CD1c-positive myeloid dendritic cell (primary cell): ENCODE measurements around the gene GTF3C2.

Experiments
- DNase-seq: peaks from one replicate; pipeline ENCODE4 v3.0.0-alpha.2; 2016; ENCODE audit errors: extremely low spot score

Gene GTF3C2

DNA sequence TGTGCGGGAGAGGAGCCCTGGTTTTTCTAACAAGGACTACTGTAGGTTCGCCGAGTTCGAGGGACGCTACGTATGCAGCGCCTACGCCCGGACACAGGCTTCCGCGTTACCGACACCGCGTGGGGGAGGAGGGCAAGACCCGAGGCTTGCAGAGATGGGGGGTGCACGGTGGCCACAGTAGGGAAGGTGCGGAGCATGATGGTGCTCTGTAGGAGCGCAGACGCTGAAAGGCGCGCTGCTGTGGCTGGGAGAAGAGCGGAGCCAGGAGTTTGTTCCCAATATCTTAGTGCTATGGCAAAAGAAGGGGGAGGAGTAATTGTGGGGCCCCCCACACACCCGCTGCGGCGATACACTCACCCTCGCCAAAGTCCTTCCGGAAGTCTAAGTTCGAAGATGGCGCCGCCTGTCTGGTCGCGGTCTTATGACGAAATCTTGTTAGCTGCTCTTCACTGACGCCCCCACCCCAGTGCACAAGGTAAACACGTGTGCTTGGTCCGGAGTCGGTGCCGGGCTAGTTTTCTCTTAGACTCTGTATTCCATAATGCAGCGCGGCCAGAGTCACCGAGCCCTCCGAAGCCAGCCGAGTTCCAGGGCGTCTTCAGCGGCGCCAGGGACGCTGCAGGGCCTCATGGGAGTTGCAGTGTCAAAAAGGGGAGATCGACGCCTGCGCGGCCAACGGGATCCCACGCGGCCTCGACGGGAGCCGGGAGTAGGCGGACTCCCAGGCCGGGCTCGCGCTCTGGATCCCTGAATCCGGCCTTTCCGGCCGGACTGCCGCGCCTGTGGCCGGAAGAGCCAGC is at the start of gene GTF3C2:
Gene GTF3C2, minus strand, starts transcription at position 383 of the 800 bp plus-strand sequence. CDS start 13,210 bp downstream, outside the sequence.
- DNase-seq: peak; percentile 98

GRCh38 chr2:27400348-27401135 is 44.0 kb upstream of the GTF3C2 start:
- no peak for DNase-seq

GRCh38 chr2:27398962-27399361 is 42.4 kb upstream of the GTF3C2 start:
- DNase-seq: no peak

DNA sequence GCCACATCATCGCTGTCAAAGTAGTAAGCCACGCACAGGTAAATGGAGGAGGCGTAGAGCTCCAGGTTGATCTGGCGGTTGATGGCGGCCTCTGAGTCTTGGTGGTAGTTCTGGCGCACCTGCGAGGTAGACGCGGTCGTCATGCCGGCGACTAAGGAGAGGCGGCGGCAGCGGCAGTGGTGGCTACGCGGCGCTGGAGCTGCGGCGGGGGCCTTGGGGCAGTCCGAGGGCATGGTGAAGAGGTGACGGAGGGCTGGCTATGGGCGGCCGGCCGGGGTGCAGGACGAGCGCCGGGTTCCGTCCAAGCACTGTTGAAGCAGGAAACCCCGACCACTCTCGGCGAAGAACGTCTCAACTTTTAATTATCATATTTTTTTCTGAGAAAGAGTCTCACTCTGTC is 36.7 kb upstream of the GTF3C2 start:
- DNase-seq: no peak

DNA sequence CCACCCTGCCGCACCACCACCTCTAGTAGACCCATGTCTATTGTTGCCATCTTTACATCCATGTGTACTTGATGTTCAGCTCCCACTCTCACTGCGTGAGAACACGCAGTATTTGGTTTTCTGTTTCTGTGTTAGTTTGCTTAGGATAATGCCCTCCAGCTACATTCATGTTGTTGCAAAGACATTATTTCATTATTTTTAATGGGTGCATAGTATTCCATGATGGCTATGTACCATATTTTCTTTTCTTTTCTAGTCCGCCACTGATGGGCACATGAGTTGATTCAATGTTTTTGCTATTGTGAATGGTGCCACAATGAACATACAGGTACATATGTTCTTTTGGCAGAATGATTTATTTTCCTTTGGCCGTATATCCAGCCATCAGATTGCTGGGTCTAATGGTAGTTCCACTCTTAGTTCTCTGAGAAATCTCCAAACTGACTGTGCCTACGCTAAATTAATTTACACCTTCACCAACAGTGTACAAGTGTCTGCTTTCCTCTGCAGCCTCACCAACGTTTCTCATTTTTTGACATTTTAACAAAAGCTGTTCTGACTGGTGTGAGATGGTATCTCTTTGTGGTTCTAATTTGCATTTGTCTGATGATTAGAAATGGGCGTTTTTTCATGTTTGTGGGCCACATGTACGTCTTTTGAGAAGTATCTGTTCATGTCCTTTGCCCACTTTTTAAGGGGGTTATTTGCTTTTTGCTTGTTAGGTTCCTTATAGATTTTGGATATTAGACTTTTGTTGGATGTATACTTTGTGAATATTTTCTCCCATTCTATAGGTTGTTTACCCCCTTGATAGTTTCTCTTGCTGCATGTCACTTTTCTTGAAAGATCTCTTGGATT is 34.5 kb upstream of the GTF3C2 start:
- no peak for DNase-seq

- DNase-seq: no peak
Observed at GRCh38 chr2:27381577-27382181, 25.1 kb upstream of the GTF3C2 start.

DNA sequence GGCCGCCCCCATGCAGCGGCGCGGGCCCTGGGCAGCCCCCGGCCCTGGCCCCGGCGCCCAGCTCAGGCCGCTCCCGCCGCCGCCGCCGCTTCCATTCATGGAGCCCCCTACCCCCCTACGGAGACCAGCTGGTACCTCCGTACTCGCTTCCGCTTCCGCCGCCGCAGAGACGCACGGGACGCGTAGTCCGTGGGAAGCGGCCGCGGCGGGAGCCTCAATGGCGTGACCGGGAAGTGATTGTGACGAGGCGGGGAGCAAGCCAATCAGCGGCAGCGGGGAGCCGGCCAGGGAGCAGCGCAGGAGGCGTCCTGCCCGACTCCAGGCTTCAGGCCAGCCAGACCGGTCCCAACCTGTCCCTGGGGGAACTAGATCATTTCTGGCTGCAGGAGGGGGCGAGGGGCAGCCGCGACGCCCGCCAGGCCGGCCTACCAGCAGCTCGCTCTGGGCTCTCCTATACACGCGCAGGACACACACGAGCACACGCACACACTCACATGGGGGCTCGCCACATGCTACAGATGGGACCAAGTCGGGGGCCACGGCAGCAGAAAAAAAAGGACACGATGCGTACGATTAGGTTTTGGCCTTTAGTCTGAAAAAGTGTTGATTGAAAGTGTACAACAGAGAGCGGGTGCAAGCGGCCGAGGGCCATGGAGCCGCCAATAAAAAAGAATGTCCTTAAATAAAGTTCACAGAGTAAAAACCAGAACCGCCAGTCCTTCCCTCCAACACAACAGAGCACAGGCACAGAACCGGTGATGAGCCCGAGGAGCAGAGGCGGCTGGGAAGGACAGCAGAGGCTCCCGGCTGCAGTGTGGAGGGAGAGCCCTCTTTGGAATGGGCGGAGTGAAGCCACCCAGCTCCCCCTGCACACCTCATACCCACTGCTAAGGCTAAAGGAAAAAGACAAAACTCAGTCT is 24.3 kb upstream of the GTF3C2 start, which contains the start of gene ZNF513:
Gene ZNF513, minus strand, starts transcription at position 109 of the 920 bp plus-strand sequence. CDS start 208 bp downstream, outside the sequence.
- peak; percentile 98 for DNase-seq

DNA sequence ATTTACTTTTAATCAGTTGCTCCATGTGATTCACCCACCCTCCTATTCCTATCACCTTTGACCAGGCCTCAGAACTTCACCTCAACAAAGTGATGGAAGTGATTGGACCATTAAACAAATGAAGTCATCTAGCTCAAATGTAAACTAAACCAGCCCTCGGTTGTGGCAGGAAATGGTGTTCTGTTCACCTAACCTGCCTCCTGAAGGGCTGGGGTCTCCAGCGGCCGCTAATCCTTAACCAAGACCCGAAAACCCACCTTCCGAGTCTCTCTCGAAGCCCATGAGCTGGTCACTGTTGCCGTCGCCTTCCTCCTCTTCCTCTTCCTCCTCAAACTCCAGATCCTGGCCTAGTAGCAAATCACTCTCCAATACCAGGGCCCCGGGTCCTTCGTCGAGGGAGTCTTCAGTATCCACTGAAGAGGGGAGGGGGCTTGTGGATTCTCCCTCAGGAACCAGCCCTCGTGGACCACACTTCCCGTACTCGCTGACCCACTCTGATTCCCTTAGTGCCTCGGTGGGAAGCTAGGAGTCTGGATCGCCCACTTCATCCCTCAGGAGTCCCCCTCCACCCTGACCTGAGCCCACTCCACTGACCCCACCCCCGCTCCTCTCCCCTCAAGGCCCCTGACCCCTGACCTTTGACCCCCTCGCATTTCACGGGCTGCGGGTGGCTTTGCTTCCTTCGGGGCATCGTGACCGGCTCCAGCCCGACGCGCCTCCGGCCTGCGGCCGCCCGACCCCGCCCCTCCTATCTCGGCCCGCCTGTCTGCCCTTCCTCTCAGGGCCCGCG is 23.5 kb upstream of the GTF3C2 start:
- no peak for DNase-seq

GRCh38 chr2:27379383-27379835 is 22.8 kb upstream of the GTF3C2 start:
- DNase-seq: no peak

GRCh38 chr2:27378809-27379290 is 22.3 kb upstream of the GTF3C2 start:
- no peak for DNase-seq

DNA sequence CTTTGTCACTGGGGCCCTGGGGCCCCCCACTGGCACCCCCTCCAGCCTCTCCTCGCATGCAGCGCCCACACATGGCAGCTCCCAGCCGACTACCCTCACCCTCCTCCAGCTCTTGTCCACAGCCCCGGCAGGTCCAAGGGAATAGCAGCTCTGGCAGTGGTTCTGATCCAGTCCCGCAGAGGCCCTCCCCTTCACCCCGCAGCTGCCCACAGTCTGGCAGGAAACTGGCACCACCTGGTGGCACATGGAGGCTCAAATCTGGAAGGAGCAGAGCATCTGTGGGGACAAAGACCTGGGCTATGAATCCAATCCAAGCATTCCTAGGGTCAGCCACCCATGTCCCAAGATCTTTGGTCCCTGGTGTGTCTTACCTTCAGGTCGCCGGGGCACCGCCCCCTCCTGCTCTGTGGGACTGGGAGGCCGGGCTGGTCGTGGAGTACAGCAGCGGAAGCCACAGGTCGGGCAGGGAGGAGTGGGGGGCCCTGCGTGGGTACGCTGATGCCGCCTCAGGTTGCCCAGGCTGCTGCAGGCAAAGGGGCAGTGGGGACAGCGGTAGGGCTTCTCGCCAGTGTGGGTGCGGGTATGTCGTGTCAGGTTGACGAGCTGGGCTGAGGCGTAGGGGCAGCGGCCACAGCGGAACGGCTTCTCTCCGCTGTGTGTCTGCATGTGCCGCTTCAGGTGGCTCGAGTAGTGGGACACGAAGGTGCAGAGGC is 21.7 kb upstream of the GTF3C2 start:
- DNase-seq: no peak

- DNase-seq: no peak
Observed at GRCh38 chr2:27377618-27378095, 21.1 kb upstream of the GTF3C2 start.

DNA sequence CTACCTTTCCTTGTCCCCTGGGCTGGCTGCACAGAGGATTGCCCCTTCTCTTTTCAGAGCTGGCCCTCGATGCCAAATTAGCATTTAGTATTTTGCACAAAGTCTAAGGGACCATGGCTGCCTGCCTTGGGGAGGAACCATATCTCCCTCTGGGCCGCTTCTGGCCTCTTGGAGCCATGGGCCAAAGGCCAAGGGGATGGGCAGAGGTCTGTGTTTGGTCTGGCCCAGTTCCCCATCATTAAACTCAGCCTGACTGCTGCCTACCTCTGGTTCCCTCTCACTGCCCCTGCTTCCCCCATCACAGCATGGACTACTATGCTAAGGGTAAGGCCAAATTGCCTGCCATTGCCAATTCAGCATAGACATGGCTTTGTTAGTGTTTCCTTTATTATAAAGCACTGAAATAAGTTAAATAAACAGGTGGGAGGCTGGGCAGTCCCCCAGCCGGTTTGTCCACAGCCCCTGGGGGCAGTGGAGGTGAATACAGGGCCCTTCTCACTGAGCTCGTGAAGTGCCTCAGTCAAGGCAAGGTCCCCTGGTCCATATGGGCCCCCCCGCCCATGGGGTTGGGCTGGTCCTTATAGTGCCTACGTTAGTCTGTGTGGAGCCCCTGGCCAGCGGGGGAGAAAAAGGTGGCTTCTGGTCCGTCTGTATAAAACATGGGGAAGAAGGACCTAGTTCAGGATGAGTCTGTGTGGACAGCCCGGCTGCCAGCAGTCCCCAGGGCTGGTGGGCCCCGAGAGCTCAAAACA is 20.5 kb upstream of the GTF3C2 start:
- DNase-seq: no peak

- DNase-seq: no peak
Observed at GRCh38 chr2:27376151-27376865, 19.7 kb upstream of the GTF3C2 start.

GRCh38 chr2:27375513-27376099 is 19.0 kb upstream of the GTF3C2 start:
- no peak for DNase-seq

DNA sequence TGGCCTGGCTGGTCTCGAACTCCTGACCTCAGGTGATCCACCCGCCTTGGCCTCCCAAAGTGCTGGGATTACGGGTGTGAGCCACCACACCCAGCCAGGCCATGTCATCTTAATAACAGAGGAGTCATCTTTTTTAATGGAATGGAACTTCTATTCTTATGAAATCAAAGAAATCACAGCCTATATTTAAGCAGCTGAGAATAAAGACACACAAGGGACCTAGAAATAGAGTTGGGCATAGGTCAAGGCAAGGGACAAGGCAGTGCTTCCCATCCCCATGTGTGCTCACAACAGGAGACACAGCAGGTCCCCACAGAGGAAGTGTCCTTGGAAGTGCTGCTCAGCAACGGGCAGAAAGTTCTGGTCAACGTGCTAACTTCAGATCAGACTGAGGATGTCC is 17.0 kb upstream of the GTF3C2 start:
- no peak for DNase-seq

GRCh38 chr2:27372937-27373336 is 16.4 kb upstream of the GTF3C2 start:
- no peak for DNase-seq
